CD4-positive, alpha-beta T cell treated with Interleukin-17A for 1 hour (primary cell): ENCODE measurements around the gene TEX30.
"Not testable (repeated sequence)": the region's sequence is repeated elsewhere in the genome, so short reads cannot be mapped to it uniquely, and the experiment has no call there.

Experiments
- DNase-seq: peaks from one replicate; pipeline ENCODE4 v3.0.0-alpha.2; 2020

Gene TEX30

DNA sequence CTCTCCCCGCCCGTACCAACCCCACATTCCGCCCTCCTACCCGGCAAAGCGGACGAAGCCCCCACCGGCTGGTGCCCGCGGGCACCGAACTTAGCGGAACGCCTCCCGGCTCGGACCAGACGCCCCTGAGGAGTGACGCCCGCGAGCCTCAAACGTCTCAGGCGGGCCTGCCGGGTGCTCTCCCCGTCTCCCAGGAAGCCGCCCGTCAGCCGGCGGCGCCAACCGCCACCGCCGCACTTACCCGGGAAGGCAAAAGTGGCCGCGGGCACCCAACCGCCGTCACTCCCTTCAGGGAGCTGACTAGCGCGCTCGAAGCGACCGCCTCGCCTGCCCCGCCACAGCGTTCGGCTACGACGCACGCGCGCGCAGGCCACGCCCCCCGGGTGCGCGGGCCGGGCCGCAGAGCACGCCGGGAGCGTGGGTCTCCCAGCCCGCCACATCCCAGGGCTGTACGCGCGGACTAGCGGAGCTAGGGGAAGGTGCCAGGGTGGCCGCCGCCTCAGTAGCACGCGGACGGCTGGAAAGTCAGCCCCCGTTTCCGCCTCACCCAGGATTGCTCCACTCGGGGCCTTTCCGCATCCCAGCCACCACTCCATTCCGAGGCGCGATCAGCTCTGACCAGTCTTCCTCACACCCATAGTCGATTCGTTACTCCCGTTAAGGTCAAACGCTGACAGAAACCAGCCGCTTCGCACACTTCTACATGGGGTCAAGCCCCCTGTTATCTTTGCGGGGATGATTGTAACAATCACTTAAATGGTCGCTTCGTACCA, at the start of gene TEX30:
TEX30 (minus strand) TSS at position 346 of the 773 bp plus-strand sequence. CDS start 3,760 bp downstream, outside the sequence.
- peak; percentile 89 for DNase-seq

GRCh38 chr13:102817907-102818306, 44.3 kb upstream of the TEX30 start:
- DNase-seq, result no peak

- DNase-seq, result no peak
Observed at GRCh38 chr13:102817241-102817640, 43.7 kb upstream of the TEX30 start.

DNA sequence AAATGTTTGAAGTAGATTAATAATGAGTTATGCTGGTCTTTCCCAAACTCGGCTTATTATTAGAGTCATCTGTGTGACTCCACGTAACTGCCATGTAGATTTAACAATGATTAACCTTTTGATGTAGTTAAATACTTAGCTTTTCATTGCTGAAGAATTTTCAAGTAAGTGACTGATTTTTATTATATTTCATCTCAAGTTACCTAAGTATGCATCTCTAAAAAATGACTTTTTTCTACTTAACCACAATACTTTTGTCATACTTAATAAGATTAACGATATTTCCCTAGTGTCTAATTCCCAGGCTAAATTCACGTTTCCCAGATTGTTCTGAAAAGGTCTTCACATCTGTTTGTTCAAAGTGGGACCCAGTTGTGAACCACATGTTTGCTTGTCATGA, 43.1 kb upstream of the TEX30 start:
- no peak for DNase-seq

DNA sequence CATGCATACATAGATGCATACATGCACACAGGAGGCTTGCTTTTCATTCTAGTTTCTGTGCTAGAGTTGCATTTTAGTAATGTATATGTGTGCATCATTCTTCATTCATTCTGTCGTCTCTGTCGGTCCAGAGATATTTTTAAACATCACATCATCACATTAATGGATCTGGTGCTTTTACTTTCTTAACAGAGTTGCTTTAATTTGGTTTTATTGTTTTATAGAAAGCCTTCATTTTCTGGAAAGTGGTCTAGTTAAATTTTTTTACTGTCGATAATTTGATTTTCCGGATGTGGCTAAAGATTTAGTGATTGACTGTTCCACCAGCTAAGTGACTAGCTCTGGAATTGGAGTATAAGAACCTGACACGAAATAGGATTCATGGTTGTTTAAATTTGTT, 42.2 kb upstream of the TEX30 start:
- no peak for DNase-seq

DNA sequence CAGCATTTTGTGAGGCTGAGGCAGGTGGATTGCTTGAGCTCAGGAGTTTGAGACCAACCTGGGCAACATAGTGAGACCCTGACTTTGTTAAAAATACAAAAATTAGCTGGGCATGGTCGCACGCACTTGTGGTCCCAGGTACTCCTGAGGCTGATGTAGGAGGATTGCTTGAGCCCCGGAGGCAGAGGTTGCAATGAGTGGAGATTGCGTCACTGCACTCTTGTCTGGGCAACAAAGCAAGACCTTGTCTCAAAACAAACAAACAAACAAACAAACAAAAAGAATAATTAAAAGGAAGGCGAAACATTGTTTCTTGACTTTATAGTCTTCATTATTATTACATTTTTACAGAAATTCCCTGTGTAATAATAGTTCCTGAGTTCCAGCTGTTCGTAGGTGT, 41.2 kb upstream of the TEX30 start:
- DNase-seq, result no peak

GRCh38 chr13:102814025-102814607, 40.5 kb upstream of the TEX30 start:
- no peak for DNase-seq

DNA sequence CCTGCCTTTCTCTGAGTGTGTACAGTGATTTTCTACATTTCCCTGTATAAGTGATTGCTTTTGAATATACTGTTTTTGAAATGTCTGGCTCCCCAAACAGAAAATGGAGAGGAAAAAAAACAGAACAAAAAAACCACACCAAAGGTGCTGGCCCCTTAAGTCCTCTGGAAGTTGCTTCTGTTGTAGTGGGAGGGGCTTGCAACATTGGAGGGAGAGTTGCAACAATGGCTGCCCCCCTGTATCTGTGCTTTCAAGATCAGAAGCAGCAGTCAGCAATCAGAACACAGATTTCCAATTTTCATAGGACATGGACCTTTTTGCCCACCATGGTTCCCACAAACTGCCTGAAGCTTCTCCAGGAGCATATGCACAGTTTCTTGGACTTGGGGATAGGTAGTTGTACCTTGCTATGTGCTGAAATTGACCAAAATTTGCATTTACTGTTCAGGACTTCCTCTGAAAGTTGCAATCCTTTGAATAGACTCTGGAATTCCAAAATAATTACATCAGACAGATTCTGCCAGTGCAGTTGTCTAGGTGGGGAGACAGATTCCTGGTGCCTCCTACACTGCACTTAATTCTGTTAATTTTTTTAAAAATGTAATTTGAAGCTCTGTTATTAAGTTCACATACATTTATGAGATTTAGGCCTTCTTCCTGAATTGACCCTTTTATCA, 39.2 kb upstream of the TEX30 start:
- DNase-seq, result no peak

GRCh38 chr13:102807699-102808098, 34.1 kb upstream of the TEX30 start:
- no peak for DNase-seq

GRCh38 chr13:102805680-102806079, 32.1 kb upstream of the TEX30 start:
- DNase-seq, result no peak

DNA sequence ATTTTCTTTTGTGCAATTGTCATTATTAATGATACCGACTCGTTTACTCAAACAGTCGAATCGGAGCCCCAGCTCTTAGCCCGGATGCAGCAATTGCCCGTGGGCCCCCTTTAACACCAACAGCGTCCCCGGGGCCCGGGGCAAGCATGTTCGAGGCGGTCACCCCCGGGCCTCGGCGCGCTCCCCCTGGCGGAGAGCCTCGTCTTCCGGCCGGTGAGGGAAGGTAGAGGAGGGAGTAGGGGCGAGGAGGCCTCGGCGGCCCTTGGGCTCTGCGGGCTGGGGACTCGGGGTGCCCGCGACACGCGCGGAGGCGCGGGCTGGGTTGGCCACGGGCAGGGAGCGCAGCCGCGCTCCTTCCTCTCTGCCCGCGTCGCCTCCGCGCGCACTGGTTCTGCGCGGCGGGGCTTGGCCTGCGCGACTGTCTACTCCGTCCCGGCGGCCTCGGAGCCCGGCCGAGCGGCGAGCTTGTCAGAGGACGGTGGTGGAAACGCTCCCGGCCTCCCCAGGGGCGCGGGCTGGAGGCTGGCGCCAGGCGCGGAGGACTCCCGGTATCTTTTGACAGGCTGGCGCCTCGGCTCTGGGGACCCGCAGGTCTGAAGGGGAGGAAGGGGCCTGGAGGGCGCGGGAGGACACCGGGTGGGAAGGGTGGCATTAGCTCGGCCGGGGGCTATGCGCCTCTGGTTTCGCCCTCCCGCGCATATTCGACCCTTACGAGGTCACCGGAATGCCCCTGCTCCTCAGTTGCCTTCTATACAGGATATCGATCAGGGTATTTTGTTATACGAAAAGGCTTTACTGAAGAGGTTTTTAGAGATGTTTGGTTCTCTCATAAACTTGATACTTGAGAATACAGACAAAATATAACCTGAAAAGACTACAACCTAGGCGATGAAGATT, 26.8 kb upstream of the TEX30 start:
- peak; percentile 87 for DNase-seq

DNA sequence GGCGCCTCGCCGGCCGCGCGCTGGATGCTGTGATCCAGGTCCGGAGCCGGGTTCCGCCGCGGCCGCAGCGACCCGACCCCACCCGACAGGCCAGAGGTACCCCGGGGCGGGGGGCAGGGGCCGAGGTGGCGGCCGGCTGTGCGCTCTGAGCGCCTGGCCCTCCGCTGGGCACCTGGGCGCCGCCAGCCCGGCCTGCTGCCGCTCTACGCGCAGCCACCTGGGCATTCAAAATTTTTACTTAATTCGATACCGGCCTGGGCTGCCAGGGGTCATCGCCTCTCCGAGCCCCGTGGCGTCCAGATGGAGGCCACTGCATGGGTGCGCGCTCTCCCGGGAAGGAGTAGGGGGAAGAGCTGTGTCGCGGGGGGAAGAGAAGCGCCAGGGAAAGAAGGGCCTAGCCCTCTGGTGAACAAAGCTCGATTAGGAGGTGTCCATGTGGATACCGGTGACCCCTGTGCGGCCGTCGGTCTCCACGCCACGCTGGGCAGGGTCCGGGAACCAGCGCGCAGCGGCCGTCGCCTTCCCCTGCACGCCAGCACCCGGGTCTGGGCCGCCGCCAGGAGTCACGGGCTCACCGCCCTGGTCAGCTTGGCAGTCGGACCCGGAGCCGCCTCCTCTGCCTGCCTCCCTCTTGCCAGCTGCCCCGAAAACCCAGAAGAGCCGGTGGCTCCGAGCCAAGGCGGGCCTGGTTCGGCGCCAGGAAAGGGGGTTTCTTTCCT, 26.0 kb upstream of the TEX30 start:
- no peak for DNase-seq

DNA sequence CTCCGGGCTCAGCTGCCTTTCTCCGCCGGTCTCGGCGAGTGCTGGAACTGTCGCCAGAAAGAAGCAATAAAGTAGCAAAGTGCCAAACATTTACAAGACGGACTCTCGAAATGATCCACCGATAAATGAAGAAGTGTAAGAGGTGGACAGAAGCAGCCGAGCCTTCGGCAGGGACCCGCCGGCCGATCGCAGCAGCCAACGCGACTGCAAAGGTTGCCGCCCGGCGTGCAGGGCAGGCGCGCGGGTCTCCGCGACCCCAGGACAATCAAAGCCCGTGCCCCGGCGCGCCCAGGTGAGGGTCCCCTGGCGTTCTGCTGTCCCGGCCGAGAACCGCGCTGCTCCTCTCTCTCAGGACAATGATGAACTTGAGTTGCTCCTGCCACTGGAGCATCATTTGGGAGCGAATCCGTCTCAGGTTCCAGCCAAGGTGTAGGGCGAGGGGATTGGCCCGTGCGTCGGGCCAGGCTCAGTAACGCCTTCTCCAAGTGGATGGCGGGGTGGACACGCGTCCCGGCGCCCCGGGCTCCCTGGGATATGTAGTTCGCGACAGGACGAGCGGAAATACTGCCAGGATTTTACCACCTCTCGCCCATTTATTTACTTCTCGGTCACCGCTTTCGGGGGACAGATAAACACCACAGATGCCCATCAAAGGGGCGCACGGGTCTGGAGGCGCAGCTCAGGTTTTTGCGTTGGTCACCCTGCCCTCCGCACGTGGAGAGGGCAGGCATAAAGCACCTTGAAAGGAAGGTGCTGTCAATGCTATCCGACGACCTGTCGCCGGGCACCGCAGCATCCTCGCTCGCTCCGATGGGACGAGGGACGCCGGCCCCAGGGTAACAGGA, 25.2 kb upstream of the TEX30 start, which contains the start of the genes BIVM and POGLUT2:
BIVM (plus strand) TSS at position 539 of the 845 bp plus-strand sequence. CDS start 8,149 bp downstream, outside the sequence.
POGLUT2 (minus strand) TSS at position 396 of the 845 bp plus-strand sequence; CDS start at position 90, 306 bp downstream.
- DNase-seq, result peak; percentile 79

- DNase-seq, result no peak
Observed at GRCh38 chr13:102793611-102794355, 20.2 kb upstream of the TEX30 start.

DNA sequence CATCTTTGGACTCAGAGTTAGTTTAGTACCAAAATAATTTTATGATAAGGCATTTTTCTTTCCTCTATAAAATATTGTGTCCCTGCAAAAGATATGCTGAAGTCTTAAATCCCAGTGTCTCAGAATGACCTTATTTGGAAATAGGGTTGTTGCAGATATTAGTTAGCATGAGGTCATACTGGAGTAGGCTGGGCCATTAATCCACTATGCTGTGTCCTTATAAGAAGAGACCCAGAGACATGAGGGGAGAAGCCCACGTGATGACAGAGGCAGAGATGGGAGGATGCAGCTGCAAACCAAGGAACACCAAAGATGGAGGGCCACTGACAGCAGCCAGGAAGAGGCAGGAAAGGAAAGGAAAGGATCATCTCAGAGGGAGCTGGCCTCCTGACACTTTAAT, 18.8 kb upstream of the TEX30 start:
- DNase-seq, result no peak

DNA sequence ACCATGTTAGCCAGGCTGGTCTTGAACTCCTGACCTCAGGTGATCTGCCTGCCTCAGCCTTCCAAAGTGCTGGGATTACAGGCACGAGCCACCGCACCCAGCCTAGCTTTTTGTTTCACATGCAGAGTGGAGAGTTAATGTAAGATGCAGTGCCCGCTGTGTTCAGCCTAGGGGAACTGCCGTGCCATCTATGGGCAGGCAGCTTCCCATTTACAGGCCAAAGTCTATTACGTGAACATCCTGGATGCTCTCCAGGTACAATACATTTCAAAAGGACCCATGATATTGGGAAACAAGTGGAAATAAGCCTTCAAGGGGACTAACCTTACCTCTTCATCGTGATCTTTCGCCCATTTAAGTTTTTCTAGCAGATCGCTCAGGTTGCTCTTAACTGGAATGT, 15.1 kb upstream of the TEX30 start:
- no peak for DNase-seq

DNA sequence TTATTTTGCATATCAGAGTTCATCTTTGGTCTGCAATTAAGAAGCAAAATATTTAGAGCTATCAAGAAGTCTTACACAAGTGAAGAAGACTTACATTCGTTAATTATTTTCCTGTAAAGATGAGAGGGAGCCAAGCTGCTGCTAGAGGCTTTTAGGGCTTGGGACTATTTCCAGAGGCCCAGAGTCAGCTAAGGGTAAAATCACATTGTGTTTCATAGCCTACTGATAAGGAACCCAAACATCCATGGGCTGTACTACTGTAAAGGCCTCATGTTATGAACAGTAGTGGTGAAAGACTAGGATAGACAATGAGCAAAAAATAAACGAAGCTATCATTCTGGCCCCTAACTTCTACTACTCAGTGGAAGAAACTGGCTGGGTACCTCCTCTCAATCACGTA, 10.9 kb upstream of the TEX30 start:
- no peak for DNase-seq

- no peak for DNase-seq
Observed at GRCh38 chr13:102781591-102781990, 8.0 kb upstream of the TEX30 start.

- not testable (repeated sequence) for DNase-seq
Observed at GRCh38 chr13:102780656-102781055, 7.1 kb upstream of the TEX30 start.

DNA sequence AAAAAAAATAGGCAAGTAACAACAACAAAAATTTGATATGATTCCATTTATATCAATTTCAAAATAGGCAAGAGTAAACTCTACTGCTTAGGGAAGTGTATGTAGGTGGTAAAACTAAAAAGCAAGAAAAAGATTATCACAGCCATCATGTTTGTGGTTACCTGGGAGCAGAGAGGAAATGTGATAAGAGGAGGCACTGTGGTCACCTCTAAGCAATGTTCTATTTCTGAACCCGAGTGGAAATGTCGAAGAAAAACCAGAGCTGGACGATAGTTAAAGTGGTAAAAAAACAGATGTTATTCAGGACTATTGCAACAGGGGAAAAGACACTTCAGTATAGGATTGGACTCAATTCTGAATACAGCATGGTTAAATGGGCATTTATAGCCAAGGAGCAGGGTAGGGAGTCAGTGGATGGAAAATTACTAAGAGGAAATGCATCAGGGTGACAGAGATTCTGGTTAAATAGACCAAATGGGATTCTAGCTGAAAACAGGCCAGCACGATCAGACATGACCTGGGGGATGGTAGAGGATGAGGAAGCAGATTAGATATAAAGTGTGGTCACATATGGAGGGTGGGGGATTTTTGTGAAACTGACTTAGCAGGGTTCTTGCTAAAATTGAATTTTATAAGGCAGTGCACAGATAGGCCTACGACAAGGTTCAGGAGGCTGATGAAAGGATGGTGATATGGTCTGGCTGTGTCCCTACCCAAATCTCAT, 6.0 kb upstream of the TEX30 start:
- DNase-seq, result peak; percentile 58
